CD4-positive, alpha-beta memory T cell (primary cell): ENCODE data around the gene RABGAP1L. TPM values are rescaled to one million over a fixed set of nuclear protein-coding genes. Genes with fewer than 3 reads are reported as not detected.

ENCODE experiments used
- polyA plus RNA-seq, 2 donors: library from polyadenylated mRNA; unstranded; fragments of 300-500 nt; fragmentation: Illumina TruSeq; gene quantifications; one replicate each; pipeline ENCODE4 v1.2.3, GENCODE V29; 2021
- total RNA-seq, 2 experiments: library from RNA; stranded (reverse); gene quantifications; one replicate each; pipeline ENCODE4 v1.2.3, GENCODE V29; 2021

The RABGAP1L gene
- total and polyA plus RNA-seq, 4 experiments from 2014 or later: 75.7 to 114 (median 96.8) TPM

Other genes starting within 250 kb of the RABGAP1L start
- gene SERPINC1, start 242.2 kb upstream of the RABGAP1L start, total RNA-seq: not detected
- not detected for gene SERPINC1, start 242.2 kb upstream of the RABGAP1L start, polyA plus RNA-seq
- gene RC3H1, start 137.2 kb upstream of the RABGAP1L start, total RNA-seq: 10 to 100 TPM; 49.2 TPM
- 1 to 10 TPM; 2.0 to 4.8 TPM for gene RC3H1, start 137.2 kb upstream of the RABGAP1L start, polyA plus RNA-seq